GM13977 (cell line): ENCODE measurements around the gene MLLT3.

Experiments used
- DNase-seq: peaks from one replicate; pipeline ENCODE4 v3.0.0; 2012; ENCODE audit warnings: low spot score
- CTCF ChIP-seq: IDR thresholded peaks from 2 replicates; pipeline ENCODE4 v1.5.1; 2012; ENCODE audit warnings: mild to moderate bottlenecking, control low read depth; ENCODE audit not compliant: insufficient read depth; ENCODE audit errors: extremely low read depth, missing control alignments
- in situ Hi-C: fragments of 300-500 bp; cut with MboI; formaldehyde crosslinking; loops from one replicate; pipeline ENCODE4 v1.12.0; 2022; ENCODE audit warnings: low sequenced_read_pairs, low pct_unique_long_range_greater_than_20kb, mixed read lengths, inconsistent platforms; ENCODE audit not compliant: unreplicated experiment

The MLLT3 gene

DNA sequence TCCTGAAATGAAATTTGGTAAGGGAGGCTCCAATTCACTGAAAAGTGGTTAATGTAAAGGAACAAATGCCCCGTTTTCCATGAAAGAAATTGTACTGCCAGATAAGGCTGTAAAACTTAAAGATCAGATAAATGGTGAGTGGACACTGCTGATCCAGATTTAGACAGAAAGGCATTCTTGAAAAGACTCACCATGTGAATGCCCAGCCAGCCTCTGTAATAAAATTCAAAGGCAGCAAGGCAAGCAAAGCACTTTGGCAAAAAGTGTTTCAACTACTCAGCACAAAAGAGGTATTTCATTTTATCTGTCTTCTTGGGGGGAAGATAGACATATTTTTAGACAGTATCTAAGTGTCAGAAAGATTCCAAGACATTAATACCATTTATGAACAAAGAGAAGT lies 133.6 kb downstream of the MLLT3 start:
- in situ Hi-C loops: no loop called here
- no peak for TF ChIP-seq CTCF

DNA sequence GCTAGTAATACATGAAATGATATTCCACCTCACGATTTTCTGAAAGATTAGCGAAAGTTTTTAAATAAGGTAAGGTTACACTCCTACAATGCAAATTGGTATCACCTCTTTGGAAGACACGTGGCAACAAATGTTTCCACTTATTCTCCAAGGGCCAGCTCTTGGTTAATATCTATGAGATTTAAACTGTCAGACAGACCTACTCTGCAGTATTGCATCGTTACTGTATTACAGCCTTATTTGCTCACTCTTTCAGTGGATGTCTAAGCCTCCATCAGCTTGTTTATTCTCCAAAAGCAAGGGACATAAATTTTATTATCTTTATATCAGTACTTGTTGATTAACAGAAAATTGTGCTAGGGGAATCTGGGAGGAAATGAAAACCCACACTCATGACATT lies 135.7 kb downstream of the MLLT3 start:
- in situ Hi-C loops: no loop called here
- TF ChIP-seq CTCF: no peak
- no peak for DNase-seq

More for the DNA sequence above, 133.6 kb downstream of the MLLT3 start:
- DNase-seq: no peak

DNA sequence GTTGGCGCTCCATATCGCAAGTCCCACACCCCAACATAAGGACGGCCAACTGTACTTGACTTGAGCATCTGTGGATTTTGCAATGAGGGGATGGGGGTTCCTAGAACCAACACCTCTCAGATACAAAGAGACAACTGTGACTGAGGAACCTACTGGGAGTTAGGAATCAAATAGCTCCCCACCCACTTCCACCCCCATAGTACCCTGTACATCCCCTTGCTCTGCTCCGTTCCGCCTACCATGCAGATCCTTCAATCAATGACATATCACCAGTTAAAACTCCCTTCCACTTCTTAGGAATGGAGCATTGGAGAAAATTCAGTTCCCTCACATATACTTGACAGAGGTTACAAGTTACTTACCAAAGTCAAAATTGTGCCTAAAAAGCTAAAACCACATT lies 140.9 kb downstream of the MLLT3 start:
- in situ Hi-C loops: no loop called here
- no peak for TF ChIP-seq CTCF
- no peak for DNase-seq

- in situ Hi-C loops: no loop called here
- no peak for DNase-seq
- TF ChIP-seq CTCF: no peak
Measured at GRCh38 chr9:20480249-20480648, 142.1 kb downstream of the MLLT3 start.

- no peak for TF ChIP-seq CTCF
- in situ Hi-C loops: no loop called here
- DNase-seq: peak; percentile 25
Measured at GRCh38 chr9:20479419-20480155, 142.7 kb downstream of the MLLT3 start.

DNA sequence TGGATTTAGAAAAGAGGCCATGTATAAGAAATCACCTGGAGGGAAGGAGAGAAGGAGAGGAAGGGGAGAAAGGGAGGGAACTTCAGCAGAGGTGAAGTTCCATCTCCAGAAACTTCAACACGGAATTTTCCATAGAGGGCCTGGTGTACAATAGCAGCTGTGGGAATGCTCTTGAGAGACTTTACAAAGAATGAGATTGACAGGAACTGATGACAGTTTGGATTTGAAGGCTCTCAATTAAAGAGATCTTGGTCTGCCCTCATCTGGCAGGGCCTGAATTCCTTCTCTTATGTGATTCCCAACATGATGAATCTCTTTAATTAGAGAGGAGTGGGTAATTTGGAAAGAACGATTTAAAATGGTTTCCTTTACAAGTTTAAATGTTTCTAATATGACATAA lies 143.5 kb downstream of the MLLT3 start:
- in situ Hi-C loops: no loop called here
- no peak for DNase-seq
- peak; percentile 21 for TF ChIP-seq CTCF
